Activated CD4-positive, alpha-beta memory T cell treated with anti-CD3 and anti-CD28 coated beads, Interleukin-2, amount 10 ng/mL, durations not matched to agents 7 days and 5 days (primary cell): ENCODE results near the gene ADAM8. TPM values are rescaled to one million over a fixed set of nuclear protein-coding genes. Genes with fewer than 3 reads are reported as not detected.
"Not testable (repeated sequence)": the region's sequence is repeated elsewhere in the genome, so short reads cannot be mapped to it uniquely, and the experiment has no call there.

ENCODE experiments used
- CTCF ChIA-PET: fragments of 350-600 bp; sonication (Branson Sonifier 250); formaldehyde crosslinking; loops from one replicate; lab custom pipeline; 2021; ENCODE audit warnings: antibody characterized with exemption, inconsistent platforms; lab: Charles Lee
- POLR2A ChIA-PET: fragments of 350-600 bp; sonication (Branson Sonifier 250); formaldehyde crosslinking; loops from one replicate; lab custom pipeline; 2021; ENCODE audit warnings: antibody characterized with exemption; lab: Charles Lee
- DNase-seq: peaks from one replicate; pipeline ENCODE4 v3.0.0-alpha.2; 2020
- H3K27ac Mint-ChIP-seq: one replicate; pipeline ENCODE4 v1.8.0; 2021; ENCODE audit warnings: mild to moderate bottlenecking, mixed read lengths
- H3K27me3 Mint-ChIP-seq: one replicate; pipeline ENCODE4 v1.8.0; 2021; ENCODE audit warnings: mixed read lengths
- H3K36me3 Mint-ChIP-seq: one replicate; pipeline ENCODE4 v1.8.0; 2021; ENCODE audit warnings: low read depth, mixed read lengths
- H3K4me1 Mint-ChIP-seq: one replicate; pipeline ENCODE4 v1.8.0; 2021; ENCODE audit warnings: mixed read lengths
- H3K4me3 Mint-ChIP-seq: one replicate; pipeline ENCODE4 v1.8.0; 2021; ENCODE audit warnings: mild to moderate bottlenecking, mixed read lengths
- H3K9me3 Mint-ChIP-seq: one replicate; pipeline ENCODE4 v1.8.0; 2021; ENCODE audit warnings: mixed read lengths
- total RNA-seq, 2 experiments: library from RNA; stranded (reverse); gene quantifications; one replicate each; pipeline ENCODE4 v1.2.3, GENCODE V29; 2021

ADAM8 gene
- total RNA-seq, 2 experiments from 2014 or later = 206 to 207 TPM

DNA sequence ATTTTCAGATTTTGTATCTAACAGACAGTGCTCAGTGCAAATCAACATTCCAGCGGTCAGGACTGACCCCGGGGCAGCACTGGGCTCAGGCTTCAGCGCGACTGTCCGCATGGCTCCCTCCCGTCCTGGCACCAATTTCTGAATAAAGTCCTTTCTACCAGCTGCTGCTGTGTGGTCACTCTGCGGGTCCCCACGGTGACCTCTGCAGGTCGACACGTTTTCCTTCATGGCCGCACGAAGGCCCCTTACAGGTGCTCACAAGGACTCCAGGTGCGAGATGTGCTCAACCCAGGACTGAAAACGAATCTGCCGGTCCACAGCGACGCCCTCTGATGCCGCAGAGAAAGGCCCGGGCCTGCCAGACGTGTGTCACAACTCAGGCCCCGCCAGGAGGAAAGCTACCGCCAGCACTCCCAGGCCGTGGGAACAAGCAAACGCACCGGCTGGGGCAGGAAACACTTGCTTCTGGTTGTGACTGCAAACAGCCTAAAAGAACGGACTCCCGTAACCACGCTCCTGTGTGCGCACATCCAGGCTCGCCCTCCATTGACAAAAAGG, 50.3 kb downstream of the ADAM8 start:
- Mint-ChIP-seq H3K36me3 (peaks cover 7% of the 10 kb centered on the region), H3K4me3 (peak overlapping the region; percentile 73), H3K4me1 (peaks cover 32% of the 10 kb centered on the region), H3K27ac (peak overlapping the region; percentile 78), H3K9me3 (no peaks in the 10 kb centered on the region), H3K27me3 (peaks cover 33% of the 10 kb centered on the region)
- peak; percentile 36 for DNase-seq
- ChIA-PET POLR2A (interaction anchor here (1.1 to 2.7 kb wide), 6 partner anchors 15 to 52 kb away, joined by 3 to 8 read pairs (median 4); partner anchors contain the start of gene ADAM8), CTCF (interaction anchor here (0.7 to 3.3 kb wide), 6 partner anchors 32 to 264 kb away, joined by 3 to 24 read pairs (median 6); no protein-coding TSS in a partner anchor)

DNA sequence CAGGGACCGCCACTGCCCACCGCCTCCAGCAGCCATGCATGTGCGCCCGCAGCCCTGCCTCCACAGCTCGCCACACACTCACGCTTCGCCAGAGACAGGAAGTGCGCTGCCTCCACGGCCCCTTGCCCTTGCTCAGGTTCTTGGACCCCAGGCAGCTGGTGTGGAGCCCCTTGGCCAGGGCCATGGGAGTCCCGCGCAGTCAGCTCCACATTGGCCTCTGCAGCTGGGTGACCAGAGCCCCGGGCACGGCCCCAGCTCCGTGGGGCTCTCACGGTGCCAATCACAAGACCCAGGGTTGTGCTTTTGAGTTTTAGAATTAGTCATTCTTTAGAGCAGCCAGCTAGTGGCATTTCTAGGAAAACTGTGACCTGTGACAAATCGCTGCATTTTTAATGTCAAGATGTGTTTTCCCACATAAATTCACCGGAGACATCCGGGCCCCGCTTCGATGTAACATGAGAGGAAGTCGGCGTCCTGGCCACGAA, 50.9 kb downstream of the ADAM8 start:
- ChIA-PET POLR2A (interaction anchor here (1.3 to 2.7 kb wide), 4 partner anchors 33 to 53 kb away, joined by 5 to 8 read pairs (median 8); partner anchors contain the start of gene ADAM8), CTCF (interaction anchor here (2.6 to 3.3 kb wide), 3 partner anchors 33 to 104 kb away, joined by 7 to 24 read pairs (median 15); no protein-coding TSS in a partner anchor)
- Mint-ChIP-seq H3K4me1 (peaks cover 32% of the 10 kb centered on the region), H3K36me3 (peaks cover 7% of the 10 kb centered on the region), H3K27ac (peak overlapping the region; percentile 78), H3K4me3 (peak overlapping the region; percentile 73), H3K9me3 (no peaks in the 10 kb centered on the region), H3K27me3 (peaks cover 32% of the 10 kb centered on the region)
- DNase-seq = peak; percentile 55

DNA sequence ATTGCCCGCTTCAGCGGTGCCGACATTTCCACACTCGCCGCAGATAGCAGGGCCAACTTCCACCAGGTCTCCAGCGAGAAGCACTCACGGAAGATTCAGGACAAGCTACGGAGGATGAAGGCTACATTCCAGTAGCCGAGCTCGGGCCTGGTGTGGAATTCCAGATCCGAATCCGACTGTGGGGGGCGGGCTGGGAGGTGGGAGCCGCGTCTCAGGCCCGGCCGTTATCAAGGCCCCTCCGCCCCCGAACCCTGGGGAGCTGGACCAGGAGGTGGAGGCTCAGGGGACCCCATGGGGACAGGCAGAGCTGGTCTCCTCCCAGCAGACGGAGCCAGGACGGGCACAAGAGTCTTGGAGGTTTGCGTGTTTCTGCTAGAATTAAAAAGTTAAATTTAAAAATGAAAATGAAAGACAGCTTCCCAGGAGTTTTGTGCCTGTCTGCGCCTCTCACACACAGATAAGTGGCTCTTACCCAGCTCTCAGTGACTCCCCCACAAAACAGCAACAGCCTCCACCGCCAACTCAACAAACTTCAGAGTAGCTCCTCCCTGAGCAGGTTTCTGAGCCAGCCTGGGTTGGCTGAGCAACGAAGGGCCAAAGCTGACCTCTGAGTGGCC, 51.8 kb downstream of the ADAM8 start:
- H3K27me3 Mint-ChIP-seq = peaks cover 30% of the 10 kb centered on the region
- H3K36me3 Mint-ChIP-seq = peaks cover 7% of the 10 kb centered on the region
- H3K27ac Mint-ChIP-seq = peak overlapping the region; percentile 78
- peak overlapping the region; percentile 44 for H3K4me3 Mint-ChIP-seq
- CTCF ChIA-PET = interaction anchor here (2.6 to 3.3 kb wide), 3 partner anchors 34 to 105 kb away, joined by 7 to 24 read pairs (median 15); no protein-coding TSS in a partner anchor
- no peak for DNase-seq
- no peaks in the 10 kb centered on the region for H3K9me3 Mint-ChIP-seq
- H3K4me1 Mint-ChIP-seq = peaks cover 32% of the 10 kb centered on the region
- POLR2A ChIA-PET = interaction anchor here (1.1 to 2.7 kb wide), 5 partner anchors 34 to 54 kb away, joined by 3 to 8 read pairs (median 7); partner anchors contain the start of gene ADAM8

DNA sequence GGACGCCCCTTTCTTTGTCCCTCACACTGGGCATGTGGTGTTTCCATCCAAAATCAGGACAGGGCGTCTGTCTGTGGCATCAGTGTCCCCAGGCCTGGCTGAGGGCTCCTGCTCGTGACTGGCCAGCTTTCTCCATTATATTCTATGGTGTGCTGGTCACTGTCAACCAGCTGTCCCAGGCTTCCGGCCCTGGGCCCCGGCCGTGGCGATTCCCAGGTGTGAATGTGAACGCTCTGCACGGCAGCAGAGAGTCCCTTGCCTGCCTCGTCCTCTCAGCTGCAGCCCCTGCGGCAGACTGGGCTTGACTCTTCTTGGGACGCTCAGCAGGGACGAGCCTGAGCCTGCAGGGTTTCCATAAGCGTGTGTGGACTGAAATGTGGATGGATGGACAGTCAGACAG, 52.6 kb downstream of the ADAM8 start:
- CTCF ChIA-PET = no interaction called here

DNA sequence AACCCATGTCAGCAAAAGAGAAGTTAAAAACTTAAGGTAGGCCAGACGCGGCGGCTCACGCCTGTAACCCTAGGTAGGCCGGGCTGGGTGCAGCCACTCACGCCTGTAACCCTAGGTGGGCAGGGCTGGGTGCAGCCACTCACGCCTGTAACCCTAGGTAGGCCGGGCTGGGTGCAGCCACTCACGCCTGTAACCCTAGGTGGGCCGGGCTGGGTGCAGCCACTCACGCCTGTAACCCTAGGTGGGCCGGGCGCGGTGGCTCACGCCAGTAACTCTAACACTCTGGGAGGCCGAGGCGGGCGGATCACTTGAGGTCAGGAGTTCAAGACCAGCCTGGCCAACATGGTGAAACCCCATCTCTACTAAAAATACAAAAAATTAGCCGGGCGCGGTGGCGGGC, 54.9 kb downstream of the ADAM8 start:
- POLR2A ChIA-PET, DNase-seq, H3K27ac Mint-ChIP-seq, H3K4me3 Mint-ChIP-seq, CTCF ChIA-PET, H3K27me3 Mint-ChIP-seq, H3K36me3 Mint-ChIP-seq, H3K9me3 Mint-ChIP-seq: not testable (repeated sequence)
- H3K4me1 Mint-ChIP-seq = peaks cover 22% of the 10 kb centered on the region

More for the DNA sequence above, 52.6 kb downstream of the ADAM8 start:
- Mint-ChIP-seq H3K27me3 (peaks cover 24% of the 10 kb centered on the region), H3K36me3 (peaks cover 4% of the 10 kb centered on the region), H3K27ac (no peak overlapping the region), H3K4me3 (no peak overlapping the region), H3K4me1 (peaks cover 28% of the 10 kb centered on the region), H3K9me3 (no peaks in the 10 kb centered on the region)
- POLR2A ChIA-PET = interaction anchor here (1.1 kb wide), 1 partner anchor 37 kb away, joined by 3 read pairs; no protein-coding TSS in a partner anchor
- no peak for DNase-seq

DNA sequence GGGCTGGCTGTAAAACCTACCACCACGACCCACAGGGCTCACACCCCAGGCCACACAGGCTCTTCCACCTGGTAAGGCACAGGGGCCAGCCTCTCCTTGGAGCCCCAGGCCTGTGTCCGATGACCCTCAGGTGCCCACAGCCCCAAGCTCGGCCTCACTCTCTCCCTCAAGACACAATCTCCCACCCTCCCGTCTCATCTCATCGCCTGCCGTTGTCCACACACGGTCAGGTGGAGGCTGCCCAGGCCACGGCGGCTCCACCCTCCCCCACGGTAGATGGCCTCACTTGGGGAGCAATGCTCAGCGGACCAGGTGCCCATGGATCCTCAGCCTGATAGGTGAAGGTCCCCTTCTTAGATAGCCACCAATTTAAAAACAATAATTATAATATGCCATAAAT, 55.3 kb downstream of the ADAM8 start:
- CTCF ChIA-PET = no interaction called here
- H3K4me3 Mint-ChIP-seq = no peak overlapping the region

DNA sequence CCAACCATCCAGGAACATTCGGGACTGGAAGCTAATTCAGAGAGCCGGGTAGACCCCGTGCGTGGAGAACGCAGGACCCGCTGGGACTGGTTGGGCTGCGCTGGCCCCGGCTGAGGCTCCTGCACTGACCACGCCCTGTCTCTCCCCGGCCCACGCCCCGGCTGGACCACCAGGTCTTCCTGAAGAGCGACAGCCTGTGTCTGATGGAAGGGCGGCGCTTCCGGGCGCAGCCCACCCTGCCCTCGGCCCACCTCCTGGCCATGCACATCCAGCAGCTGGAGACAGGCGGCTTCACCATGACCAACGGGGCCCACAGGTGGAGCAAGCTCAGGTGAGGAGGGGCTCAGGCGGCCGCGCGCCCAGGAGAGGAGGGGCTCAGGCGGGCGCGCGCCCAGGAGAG, 56.9 kb downstream of the ADAM8 start:
- no peak overlapping the region for H3K27ac Mint-ChIP-seq
- H3K4me3 Mint-ChIP-seq = no peak overlapping the region
- no peak for DNase-seq
- no peaks in the 10 kb centered on the region for H3K36me3 Mint-ChIP-seq
- H3K27me3 Mint-ChIP-seq = peaks cover 2% of the 10 kb centered on the region
- H3K9me3 Mint-ChIP-seq = no peaks in the 10 kb centered on the region
- peaks cover 4% of the 10 kb centered on the region for H3K4me1 Mint-ChIP-seq
- ChIA-PET CTCF (no interaction called here), POLR2A (no interaction called here)

More for the DNA sequence above, 55.3 kb downstream of the ADAM8 start:
- H3K36me3 Mint-ChIP-seq = peaks cover 3% of the 10 kb centered on the region
- H3K27me3 Mint-ChIP-seq = peaks cover 3% of the 10 kb centered on the region
- no peak for DNase-seq
- H3K9me3 Mint-ChIP-seq = no peaks in the 10 kb centered on the region
- POLR2A ChIA-PET = no interaction called here
- no peak overlapping the region for H3K27ac Mint-ChIP-seq
- peaks cover 18% of the 10 kb centered on the region for H3K4me1 Mint-ChIP-seq

DNA sequence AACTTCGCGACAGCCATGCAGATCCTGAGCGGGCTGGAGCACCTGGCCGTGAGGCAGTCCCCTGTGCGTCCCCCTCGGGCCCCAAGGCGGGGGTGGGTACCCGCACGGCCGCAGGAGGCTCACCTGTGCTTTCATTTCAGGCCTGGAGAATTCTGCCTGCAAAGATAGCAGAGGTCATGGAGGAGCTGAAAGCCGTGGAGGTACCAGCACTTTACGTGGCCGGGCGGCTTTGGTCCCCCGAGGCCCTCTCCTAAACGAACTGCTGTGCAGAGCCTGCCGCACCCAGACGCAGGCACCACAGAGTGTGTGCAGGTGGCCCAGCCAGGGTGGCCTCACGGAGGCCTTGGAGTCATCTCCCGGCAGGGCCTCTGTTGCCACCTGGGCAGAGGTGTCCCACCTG, 57.8 kb downstream of the ADAM8 start:
- Mint-ChIP-seq H3K36me3 (no peaks in the 10 kb centered on the region), H3K4me3 (no peak overlapping the region), H3K4me1 (no peaks in the 10 kb centered on the region), H3K27me3 (peaks cover 2% of the 10 kb centered on the region), H3K9me3 (no peaks in the 10 kb centered on the region), H3K27ac (no peak overlapping the region)
- ChIA-PET POLR2A (no interaction called here), CTCF (no interaction called here)
- no peak for DNase-seq

DNA sequence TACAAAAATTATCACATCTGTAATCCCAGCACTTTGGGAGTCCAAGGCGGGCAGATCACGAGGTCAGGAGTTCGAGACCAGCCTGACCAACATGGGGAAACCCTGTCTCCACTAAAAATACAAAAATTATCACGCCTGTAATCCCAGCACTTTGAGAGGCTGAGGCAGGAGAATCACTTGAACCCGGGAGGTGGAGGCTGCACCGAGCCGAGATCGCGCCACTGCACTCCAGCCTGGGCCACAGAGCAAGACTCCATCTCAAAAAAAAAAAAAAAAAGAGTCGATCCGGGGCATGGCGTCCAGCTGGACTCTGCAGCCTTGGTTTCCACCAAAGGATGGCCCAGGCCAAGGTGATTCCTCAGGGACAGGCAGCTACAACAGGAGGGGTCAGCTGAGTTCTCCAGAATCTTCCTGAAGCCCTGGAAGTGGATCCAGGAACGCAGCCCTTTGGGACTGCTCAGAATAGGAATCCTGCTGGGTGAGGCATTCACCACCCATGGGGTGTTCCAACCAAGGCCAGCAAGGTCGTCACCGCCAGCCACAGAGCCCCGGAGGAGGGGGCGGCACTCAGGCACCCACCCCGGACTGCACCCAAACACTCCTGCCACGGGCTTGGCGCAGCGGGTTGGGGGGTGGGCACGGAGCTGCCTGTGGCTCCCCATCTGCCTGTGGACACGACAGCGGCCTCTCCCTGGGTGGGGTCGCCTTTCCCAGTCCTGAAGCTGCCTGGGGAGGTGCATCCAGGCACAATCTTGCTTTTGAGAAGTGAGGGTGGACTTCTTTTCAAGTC, 58.7 kb downstream of the ADAM8 start:
- no peaks in the 10 kb centered on the region for H3K36me3 Mint-ChIP-seq
- ChIA-PET POLR2A (no interaction called here), CTCF (no interaction called here)
- no peak for DNase-seq
- no peak overlapping the region for H3K4me3 Mint-ChIP-seq
- H3K4me1 Mint-ChIP-seq = no peaks in the 10 kb centered on the region
- H3K27ac Mint-ChIP-seq = no peak overlapping the region
- peaks cover 2% of the 10 kb centered on the region for H3K27me3 Mint-ChIP-seq
- no peaks in the 10 kb centered on the region for H3K9me3 Mint-ChIP-seq

DNA sequence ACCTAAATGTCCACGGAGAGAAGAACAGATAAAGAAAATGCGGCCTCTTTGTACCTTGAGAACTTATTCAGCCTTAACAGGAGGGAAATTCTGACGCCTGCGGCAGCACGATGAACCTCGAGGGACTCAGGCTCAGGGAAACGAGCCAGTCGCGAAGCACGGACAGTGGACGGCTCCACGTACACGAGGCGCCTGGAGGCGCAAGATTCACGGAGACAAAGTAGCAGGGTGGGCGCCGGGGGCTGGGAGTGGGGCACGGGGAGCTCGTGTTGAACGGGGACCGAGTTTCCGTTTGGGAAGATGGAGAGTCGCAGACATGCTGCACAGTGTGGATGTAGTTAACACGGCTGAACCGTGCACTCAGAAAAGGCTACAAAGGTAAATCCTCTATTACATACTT, 59.9 kb downstream of the ADAM8 start:
- peaks cover 3% of the 10 kb centered on the region for H3K4me1 Mint-ChIP-seq
- no peaks in the 10 kb centered on the region for H3K36me3 Mint-ChIP-seq
- POLR2A ChIA-PET = no interaction called here
- DNase-seq = no peak
- CTCF ChIA-PET = no interaction called here
- no peaks in the 10 kb centered on the region for H3K9me3 Mint-ChIP-seq
- H3K27me3 Mint-ChIP-seq = peaks cover 2% of the 10 kb centered on the region
- H3K4me3 Mint-ChIP-seq = no peak overlapping the region
- no peak overlapping the region for H3K27ac Mint-ChIP-seq

DNA sequence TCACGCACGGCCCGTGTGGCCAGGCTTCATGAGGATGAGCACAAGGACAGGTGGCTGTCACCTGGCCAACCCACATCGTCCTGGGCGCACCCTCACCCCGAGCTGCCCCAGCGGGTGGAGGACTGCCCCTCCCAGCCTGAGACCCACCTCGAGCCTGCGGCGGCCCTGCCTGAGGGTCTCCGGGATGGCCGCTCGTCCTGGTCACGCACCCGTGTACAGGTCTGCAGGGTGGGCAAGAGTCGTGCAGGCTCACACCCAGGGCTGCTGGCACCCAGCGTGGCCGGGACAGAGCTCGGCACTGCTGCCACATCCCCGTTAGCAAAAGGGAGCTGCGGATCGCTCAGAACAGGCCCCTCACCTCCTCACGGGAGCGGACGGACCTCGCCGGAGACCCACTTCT, 61.1 kb downstream of the ADAM8 start:
- H3K36me3 Mint-ChIP-seq = no peaks in the 10 kb centered on the region
- peaks cover 7% of the 10 kb centered on the region for H3K4me1 Mint-ChIP-seq
- H3K4me3 Mint-ChIP-seq = no peak overlapping the region
- POLR2A ChIA-PET = no interaction called here
- CTCF ChIA-PET = no interaction called here
- H3K27ac Mint-ChIP-seq = no peak overlapping the region
- no peaks in the 10 kb centered on the region for H3K27me3 Mint-ChIP-seq
- no peak for DNase-seq
- H3K9me3 Mint-ChIP-seq = no peaks in the 10 kb centered on the region

DNA sequence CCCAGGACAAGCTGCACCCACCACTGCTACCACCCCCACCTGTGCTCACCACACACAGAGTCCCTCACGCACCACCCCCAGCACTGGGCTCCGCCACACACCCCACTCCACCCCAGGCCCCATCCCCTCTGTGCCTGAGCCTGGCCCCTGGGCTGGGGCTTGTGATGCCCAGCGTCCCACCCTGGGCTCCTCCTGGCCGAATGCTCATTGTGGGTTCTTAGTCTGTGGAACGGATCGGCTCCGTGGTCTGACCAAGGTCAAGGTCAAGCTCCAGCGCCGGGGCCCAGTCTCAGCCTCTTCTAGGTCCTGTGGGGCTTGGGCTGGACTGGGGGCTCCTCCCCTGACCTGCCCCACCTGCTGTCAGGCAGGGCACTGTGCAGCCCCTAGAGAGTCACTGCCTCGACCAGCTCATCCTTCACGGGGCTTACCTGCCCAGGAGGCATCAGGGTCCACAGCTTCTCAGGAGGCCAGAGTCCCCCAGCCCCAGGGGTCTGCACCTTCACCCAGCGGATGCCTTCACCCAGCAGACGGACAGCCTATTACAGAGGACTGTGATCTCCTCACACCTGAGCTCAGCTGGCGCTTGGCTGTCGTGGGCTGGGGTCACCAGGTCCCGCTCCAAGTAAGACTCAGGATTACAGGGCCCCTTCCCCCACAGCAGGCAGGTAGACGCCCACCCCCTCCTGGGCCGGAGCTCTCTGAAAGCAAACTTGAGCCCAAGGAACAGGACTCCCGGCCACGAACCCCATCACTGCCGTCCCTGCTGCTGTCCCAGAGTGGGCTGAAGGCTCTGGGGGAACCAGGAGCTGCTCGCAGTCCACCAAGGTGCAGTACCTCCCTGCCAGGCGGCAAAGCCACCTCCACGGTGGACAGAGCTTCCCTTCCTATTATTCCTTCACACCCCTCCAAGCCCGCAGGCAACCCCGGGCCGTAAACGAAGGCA, 61.9 kb downstream of the ADAM8 start:
- CTCF ChIA-PET = no interaction called here
- H3K4me3 Mint-ChIP-seq = no peak overlapping the region
- H3K36me3 Mint-ChIP-seq = no peaks in the 10 kb centered on the region
- DNase-seq = no peak
- H3K4me1 Mint-ChIP-seq = peaks cover 12% of the 10 kb centered on the region
- H3K9me3 Mint-ChIP-seq = no peaks in the 10 kb centered on the region
- H3K27me3 Mint-ChIP-seq = no peaks in the 10 kb centered on the region
- no peak overlapping the region for H3K27ac Mint-ChIP-seq
- POLR2A ChIA-PET = no interaction called here
